SW480 (cell line): ENCODE measurements around the gene SYVN1.

Experiments used
- DNase-seq: peaks from one replicate; pipeline ENCODE4 v3.0.0-alpha.2; 2016; ENCODE audit warnings: low spot score

SYVN1 gene

DNA sequence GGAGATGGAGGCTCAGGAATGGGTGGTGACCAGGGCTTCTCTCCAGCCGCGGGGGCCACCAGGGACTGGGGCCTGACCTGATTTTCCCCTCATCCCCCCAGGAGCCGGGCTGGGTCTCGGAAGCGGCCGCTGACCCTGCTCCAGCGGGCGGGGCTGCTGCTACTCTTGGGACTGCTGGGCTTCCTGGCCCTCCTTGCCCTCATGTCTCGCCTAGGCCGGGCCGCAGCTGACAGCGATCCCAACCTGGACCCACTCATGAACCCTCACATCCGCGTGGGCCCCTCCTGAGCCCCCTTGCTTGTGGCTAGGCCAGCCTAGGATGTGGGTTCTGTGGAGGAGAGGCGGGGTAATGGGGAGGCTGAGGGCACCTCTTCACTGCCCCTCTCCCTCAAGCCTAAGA lies 46.5 kb downstream of the SYVN1 start:
- no peak for DNase-seq

DNA sequence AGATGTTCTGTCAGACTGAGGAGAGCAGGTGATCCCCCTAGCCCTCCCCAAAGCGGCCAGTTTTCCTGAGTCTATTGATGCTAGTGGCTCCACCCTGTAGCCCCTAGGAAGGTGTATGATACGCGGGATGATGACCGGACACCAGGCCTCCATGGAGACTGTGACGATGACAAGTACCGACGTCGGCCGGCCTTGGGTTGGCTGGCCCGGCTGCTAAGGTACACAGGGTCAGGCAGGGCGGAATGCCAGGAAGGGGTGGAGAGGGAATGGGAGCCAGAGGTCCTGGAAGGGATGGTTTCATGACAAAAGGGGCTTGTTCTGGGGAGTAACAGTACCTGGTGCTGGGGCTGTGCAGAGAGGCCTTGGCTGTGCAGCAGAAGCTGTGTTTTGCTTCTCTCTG lies 47.1 kb downstream of the SYVN1 start:
- no peak for DNase-seq

DNA sequence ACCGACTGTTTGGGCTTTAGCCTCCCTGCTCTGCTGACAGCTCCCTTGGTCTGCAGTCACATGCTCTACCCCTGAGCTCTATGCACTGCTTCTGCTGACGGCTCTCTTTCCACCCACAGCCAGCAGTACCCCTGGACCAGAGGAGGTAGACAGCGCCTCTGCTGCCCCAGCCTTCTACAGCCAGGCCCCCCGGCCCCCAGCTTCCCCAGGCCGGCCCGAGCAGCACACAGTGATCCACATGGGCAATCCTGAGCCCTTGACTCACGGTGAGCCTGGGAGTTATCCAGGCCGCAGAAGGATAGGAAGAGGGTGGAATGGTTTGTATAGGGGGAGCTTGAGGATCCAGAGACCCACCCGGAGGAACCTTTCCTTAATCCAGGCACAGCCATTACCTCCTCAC lies 47.5 kb downstream of the SYVN1 start:
- DNase-seq: no peak

DNA sequence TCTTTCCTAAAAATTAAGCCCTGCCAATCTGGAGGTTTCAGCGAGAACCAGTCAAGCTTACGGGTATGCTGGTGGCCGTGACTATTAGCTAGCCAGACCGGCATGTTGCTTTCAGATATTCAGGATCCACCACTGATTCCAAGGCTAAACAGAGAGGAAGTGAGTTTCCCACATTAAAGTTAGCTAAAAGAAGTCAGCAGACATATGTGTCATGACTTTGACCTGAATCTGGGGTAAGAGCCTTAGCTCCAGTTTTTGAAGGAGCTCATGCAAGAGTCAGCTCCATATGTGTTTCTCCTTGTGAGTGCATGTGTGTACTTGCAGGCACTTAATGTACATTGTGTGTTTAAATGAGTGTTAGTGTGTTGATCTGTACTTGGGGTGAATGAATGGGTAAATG lies 48.9 kb downstream of the SYVN1 start:
- no peak for DNase-seq

DNA sequence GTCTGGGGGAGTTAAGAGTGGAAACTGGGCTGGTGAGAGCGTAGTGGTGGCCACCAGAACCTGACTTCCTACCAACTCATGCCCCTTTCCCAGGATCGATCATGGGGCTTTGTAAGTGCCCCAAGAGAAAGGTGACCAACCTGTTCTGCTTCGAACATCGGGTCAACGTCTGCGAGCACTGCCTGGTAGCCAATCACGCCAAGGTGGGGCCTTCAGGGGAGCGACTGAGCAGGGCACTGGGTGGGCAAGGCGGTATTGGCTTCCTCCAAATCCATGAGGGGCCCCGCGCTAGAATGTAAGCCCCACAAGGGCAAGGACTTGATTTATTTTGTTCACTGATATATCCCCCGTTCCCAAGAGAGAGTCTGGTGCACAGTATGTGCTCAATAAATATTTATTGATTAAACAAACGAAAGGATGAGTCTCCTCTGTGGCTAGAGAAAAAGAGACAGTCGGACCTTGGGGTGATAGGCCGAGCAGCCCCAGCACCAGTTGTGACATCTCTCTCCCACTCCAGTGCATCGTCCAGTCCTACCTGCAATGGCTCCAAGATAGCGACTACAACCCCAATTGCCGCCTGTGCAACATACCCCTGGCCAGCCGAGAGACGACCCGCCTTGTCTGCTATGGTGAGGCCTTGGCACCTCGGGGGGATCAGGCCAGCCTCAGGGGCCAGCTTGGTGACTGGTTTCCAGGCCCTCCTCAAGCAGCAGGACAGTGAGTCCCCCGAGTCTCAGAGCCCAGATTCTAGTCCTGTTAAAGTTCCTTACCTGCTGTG lies 49.5 kb downstream of the SYVN1 start:
- no peak for DNase-seq

DNA sequence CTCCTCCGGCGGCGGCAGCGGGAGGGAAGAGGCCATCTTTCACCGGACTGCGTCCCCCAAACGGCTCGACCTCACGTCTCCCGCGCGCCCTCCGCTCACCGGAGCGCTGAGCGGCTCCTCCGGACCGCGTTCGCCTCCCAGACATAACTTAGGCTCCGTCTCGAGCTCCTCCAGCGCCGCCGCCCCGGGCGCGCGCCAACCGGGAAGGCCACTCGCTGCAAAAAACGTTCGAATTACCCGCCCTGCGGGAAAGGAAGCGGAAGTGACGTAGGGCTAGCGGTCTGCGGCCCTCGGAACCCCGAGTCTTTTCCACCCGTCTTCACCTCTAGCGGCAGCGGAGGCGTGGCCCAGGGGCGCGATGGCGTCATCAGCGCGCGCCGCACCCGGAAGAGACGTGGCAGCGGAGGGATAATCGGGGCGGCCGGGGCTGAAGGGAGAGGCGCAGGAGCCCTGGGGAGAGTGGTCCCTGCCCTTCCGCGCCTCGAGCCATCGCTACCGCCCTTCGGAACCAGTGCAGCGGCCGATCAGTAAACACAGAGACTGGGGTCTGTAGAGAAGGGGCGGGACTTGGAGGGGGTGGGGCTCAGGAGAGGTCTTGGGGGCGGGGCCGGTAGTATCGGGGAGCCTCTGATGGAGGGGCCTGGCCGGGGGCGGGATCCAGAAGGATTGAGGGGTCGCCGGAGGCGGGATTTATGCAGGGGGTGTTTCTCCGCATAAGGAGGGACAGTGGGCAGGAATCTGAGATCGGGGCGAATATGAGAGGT lies 50.3 kb downstream of the SYVN1 start, which contains the start of the genes CDCA5 and ZFPL1:
CDCA5 (minus strand) TSS at position 207 of the 764 bp plus-strand sequence; CDS start at position 145, 62 bp downstream.
ZFPL1 (plus strand) TSS at position 389 of the 764 bp plus-strand sequence. CDS start 477 bp downstream, outside the sequence.
- DNase-seq: peak; percentile 97

DNA sequence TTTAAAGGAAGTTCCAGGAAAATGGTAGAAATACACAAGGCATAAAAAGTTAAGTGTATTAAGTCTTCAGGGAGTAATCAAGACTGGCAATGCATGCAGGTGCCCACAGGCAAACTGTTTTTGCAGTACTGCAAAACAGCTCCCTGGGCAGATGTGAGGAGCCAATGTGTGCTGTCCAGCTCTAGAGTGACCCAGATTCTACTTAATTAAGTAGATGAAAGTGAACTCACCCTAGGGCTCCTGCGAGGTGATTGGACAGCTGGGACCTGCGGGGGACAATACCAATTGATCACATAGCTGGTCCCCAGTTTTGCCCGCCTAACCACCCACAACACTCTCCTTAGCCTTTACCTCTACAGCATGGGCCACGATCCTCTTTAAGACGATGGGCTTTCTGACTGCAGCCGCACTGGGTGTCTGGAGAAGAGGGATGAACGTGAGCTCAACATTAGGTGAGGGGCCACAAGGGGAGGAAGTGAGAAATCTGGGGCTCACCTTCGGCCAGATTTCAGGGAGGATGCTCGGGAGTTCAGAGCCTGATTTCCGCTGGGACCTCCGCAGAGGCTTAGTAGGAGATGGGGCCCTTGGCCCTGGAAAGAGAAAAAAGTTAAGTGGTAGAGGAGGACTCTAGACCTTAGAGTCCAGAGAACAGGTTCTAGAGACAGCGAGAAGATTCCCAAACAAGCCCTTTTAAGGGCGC lies 51.0 kb downstream of the SYVN1 start:
- DNase-seq: no peak

DNA sequence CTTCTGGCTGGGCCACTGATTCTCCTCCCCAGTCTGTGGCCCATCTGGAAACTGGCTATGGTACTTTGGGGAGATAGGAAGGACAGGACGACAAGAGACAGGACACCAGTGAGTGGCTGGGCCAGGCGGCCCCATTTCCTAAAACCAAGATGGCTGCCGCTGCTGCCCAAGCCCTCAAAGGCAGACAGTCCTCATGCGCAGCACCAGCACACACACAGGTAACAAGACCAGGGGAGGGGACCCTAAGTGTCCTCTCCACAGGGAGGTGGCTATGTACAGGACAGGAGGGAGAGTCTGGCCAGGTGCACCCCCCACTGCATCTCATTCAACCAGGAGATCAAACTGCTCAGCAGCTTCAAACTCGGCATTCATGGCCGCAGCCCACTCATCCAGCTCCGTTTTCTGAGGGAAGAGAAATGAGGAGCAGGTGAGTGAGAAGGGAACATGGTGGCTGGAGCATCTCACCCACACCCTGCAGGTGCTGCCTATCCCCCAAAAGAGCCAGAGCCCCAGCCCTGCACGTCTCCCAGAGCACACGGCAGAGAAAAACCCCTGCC lies 55.5 kb downstream of the SYVN1 start:
- no peak for DNase-seq

DNA sequence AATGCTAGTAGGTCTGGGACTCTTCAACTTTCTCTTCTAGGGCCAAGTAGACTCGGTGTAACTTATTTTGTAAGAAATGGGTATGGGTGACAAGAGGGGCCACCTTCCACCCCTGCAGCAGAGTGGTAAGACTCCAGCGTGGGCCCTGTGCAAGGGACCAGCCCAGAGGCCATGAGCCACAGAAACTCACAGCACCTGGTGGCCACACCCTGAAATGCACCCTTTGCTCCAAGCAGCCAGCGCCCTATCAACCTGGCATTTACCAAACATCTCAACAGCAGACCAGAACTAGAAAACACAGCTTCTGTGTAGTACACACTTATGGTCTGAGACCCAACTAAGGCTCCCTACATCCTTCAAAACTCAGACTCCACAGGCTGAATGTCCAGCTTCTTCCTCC lies 56.2 kb downstream of the SYVN1 start:
- peak; percentile 50 for DNase-seq

DNA sequence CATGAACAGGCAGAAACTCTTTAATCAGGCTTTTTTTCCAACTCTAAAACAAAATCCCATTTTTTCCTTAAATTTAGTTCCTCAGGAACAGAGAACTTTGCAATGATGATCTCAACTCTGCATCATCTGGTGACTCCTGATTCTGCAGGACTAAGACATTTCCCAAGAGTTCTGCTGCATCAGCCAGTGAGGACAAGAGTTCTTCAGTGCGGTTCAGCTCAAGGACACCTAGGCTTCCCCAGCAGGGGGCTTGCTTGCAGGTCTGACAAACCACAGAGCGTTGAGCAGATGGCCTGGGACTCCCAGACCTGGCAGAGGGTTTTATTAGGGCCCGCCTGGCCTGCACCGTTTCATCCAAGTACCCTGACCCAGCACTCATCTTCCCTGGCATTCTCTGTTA lies 56.9 kb downstream of the SYVN1 start:
- peak; percentile 20 for DNase-seq
